RWPE2 (cell line): Measurements from ENCODE around the gene PEX14.

ENCODE experiments used
- ATAC-seq: fragments of 200-7000 bp; cut with Tn5 transposase; 3 replicates; pipeline ENCODE4 v1.9.1; 2021; ENCODE audit warnings: low read depth
- DNase-seq: peaks from one replicate; pipeline ENCODE4 v3.0.0-alpha.2; 2020; ENCODE audit warnings: low spot score
- H3K27ac ChIP-seq: fragments of 450-650 bp; 2 replicates; pipeline ENCODE4 v1.5.1; 2017; ENCODE audit warnings: mild to moderate bottlenecking; ENCODE audit not compliant: poor library complexity, severe bottlenecking
- H3K27me3 ChIP-seq: fragments of 250-450 bp; sonication (Bioruptor Pico); 2 replicates; pipeline ENCODE4 v1.5.1; 2021; ENCODE audit warnings: mild to moderate bottlenecking, moderate library complexity; ENCODE audit not compliant: insufficient read depth, poor library complexity, severe bottlenecking
- H3K36me3 ChIP-seq: fragments of 250-450 bp; sonication (Bioruptor Pico); 2 replicates; pipeline ENCODE4 v1.5.1; 2020; ENCODE audit warnings: low read depth, mild to moderate bottlenecking, moderate library complexity
- H3K4me1 ChIP-seq: fragments of 250-450 bp; sonication (Bioruptor Pico); 2 replicates; pipeline ENCODE4 v1.5.1; 2021; ENCODE audit warnings: mild to moderate bottlenecking, moderate library complexity; ENCODE audit not compliant: insufficient read depth, poor library complexity, severe bottlenecking
- H3K4me3 ChIP-seq: fragments of 250-450 bp; sonication (Bioruptor Pico); 2 replicates; pipeline ENCODE4 v1.5.1; 2021; ENCODE audit warnings: mild to moderate bottlenecking, moderate library complexity; ENCODE audit not compliant: severe bottlenecking
- H3K9me3 ChIP-seq: fragments of 250-450 bp; sonication (Bioruptor Pico); 2 replicates; pipeline ENCODE4 v1.5.1; 2021; ENCODE audit warnings: mild to moderate bottlenecking, moderate library complexity; ENCODE audit not compliant: severe bottlenecking
- CTCF ChIP-seq: fragments of 450-650 bp; IDR thresholded peaks from one replicate; pipeline ENCODE4 v1.5.1; 2017; ENCODE audit warnings: mild to moderate bottlenecking, moderate library complexity; ENCODE audit not compliant: poor library complexity, severe bottlenecking

PEX14 gene

GRCh38 chr1:10650556-10651388 lies 176.0 kb downstream of the PEX14 start:
- no peaks in the 10 kb centered on the region for H3K9me3 ChIP-seq
- no peaks in the 10 kb centered on the region for H3K27me3 ChIP-seq
- H3K27ac ChIP-seq: no peak overlapping the region
- no peaks in the 10 kb centered on the region for H3K4me1 ChIP-seq
- no peak for ATAC-seq
- no peaks in the 10 kb centered on the region for H3K36me3 ChIP-seq
- H3K4me3 ChIP-seq: no peak overlapping the region
- no peak for DNase-seq
- no peak for TF ChIP-seq CTCF

GRCh38 chr1:10651389-10651766 lies 176.6 kb downstream of the PEX14 start:
- Histone ChIP-seq H3K4me1 (no peaks in the 10 kb centered on the region), H3K9me3 (no peaks in the 10 kb centered on the region), H3K27ac (no peak overlapping the region), H3K36me3 (no peaks in the 10 kb centered on the region), H3K27me3 (no peaks in the 10 kb centered on the region), H3K4me3 (no peak overlapping the region)
- DNase-seq: no peak
- no peak for TF ChIP-seq CTCF
- ATAC-seq: no peak

GRCh38 chr1:10651793-10652192 lies 177.0 kb downstream of the PEX14 start:
- no peak overlapping the region for H3K27ac ChIP-seq
- H3K9me3 ChIP-seq: no peaks in the 10 kb centered on the region
- no peak for DNase-seq
- H3K27me3 ChIP-seq: no peaks in the 10 kb centered on the region
- no peak for ATAC-seq
- H3K36me3 ChIP-seq: no peaks in the 10 kb centered on the region
- H3K4me1 ChIP-seq: no peaks in the 10 kb centered on the region
- no peak overlapping the region for H3K4me3 ChIP-seq
- no peak for TF ChIP-seq CTCF

GRCh38 chr1:10652626-10653025 lies 177.9 kb downstream of the PEX14 start:
- Histone ChIP-seq H3K27me3 (no peaks in the 10 kb centered on the region), H3K9me3 (no peaks in the 10 kb centered on the region), H3K4me3 (no peak overlapping the region), H3K4me1 (no peaks in the 10 kb centered on the region), H3K36me3 (no peaks in the 10 kb centered on the region), H3K27ac (no peak overlapping the region)
- no peak for TF ChIP-seq CTCF
- no peak for DNase-seq
- no peak for ATAC-seq
